ENCODE measurements around the gene PRDM7. TPM values are rescaled to one million over a fixed set of nuclear protein-coding genes. Genes with fewer than 3 reads are reported as not detected.

PRDM7 gene
- polyA plus RNA-seq, 1 experiment = not detected

GRCh38 chr16:90053902-90054500 is 23.1 kb downstream of the PRDM7 start:
- CTCF ChIA-PET = interaction anchor here (1.6 kb wide), 1 partner anchor 17 kb away, joined by 4 read pairs; no protein-coding TSS in a partner anchor
- no peaks in the 10 kb centered on the region for H3K36me3 ChIP-seq (ENCODE audit: control insufficient read depth, insufficient read depth, low read length)
- TF ChIP-seq, protein P1, sequence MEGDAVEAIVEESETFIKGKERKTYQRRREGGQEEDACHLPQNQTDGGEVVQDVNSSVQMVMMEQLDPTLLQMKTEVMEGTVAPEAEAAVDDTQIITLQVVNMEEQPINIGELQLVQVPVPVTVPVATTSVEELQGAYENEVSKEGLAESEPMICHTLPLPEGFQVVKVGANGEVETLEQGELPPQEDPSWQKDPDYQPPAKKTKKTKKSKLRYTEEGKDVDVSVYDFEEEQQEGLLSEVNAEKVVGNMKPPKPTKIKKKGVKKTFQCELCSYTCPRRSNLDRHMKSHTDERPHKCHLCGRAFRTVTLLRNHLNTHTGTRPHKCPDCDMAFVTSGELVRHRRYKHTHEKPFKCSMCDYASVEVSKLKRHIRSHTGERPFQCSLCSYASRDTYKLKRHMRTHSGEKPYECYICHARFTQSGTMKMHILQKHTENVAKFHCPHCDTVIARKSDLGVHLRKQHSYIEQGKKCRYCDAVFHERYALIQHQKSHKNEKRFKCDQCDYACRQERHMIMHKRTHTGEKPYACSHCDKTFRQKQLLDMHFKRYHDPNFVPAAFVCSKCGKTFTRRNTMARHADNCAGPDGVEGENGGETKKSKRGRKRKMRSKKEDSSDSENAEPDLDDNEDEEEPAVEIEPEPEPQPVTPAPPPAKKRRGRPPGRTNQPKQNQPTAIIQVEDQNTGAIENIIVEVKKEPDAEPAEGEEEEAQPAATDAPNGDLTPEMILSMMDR (IDR thresholded peaks at IDR 0.05; ENCODE audit: insufficient read depth, low read depth, low read length) = no peak

GRCh38 chr16:90050969-90051368 is 26.2 kb downstream of the PRDM7 start:
- Histone ChIP-seq H3K27me3 (ENCODE audit: control insufficient read depth, insufficient read depth, low read length) (no peaks in the 10 kb centered on the region), H3K4me3 (ENCODE audit: low read depth, low read length) (no peak overlapping the region), H3K36me3 (ENCODE audit: control insufficient read depth, insufficient read depth, low read length) (no peaks in the 10 kb centered on the region)
- TF ChIP-seq, protein P1 (IDR thresholded peaks at IDR 0.05; ENCODE audit: insufficient read depth, low read depth, low read length) = no peak
- no peak for DNase-seq (ENCODE audit: low read depth)
- CTCF ChIA-PET = no interaction called here
- POLR2A ChIA-PET = no interaction called here

More at GRCh38 chr16:90053902-90054500, 23.1 kb downstream of the PRDM7 start:
- POLR2A ChIA-PET = no interaction called here
- H3K4me3 ChIP-seq (ENCODE audit: low read depth, low read length) = no peak overlapping the region
- no peak for DNase-seq (ENCODE audit: low read depth)
- H3K27me3 ChIP-seq (ENCODE audit: control insufficient read depth, insufficient read depth, low read length) = no peaks in the 10 kb centered on the region

DNA sequence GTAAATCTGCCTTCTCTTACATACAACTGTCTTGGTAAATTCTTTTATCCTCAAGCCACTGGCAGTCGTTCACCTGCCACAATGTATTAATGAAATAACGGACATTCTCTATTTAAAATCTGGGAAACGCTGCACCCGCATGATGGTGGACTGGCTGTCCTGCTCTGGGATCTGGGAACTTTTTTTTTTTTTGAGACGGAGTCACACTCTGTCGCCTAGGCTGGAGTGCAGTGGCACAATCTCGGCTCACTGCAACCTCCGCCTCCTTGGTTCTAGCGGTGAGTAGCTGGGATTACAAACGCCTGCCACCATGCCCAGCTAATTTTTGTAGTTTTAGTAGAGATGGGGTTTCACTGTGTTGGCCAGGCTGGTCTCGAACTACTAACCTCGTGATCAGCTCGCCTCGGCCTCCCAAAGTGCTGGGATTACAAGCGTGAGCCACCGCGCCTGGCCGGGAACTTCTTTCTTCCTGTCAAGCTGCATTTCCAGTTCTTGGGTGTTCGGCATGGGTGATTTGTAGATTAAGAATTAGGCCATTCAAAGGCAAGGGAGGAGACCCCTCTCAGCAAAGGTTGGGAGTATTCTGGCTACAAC is 28.3 kb downstream of the PRDM7 start:
- ChIA-PET POLR2A (no interaction called here), CTCF (interaction anchor here (1.9 kb wide), 1 partner anchor 33 kb away, joined by 7 read pairs; no protein-coding TSS in a partner anchor)
- Histone ChIP-seq H3K27me3 (ENCODE audit: control insufficient read depth, insufficient read depth, low read length) (no peaks in the 10 kb centered on the region), H3K36me3 (ENCODE audit: control insufficient read depth, insufficient read depth, low read length) (no peaks in the 10 kb centered on the region), H3K4me3 (ENCODE audit: low read depth, low read length) (no peak overlapping the region)
- TF ChIP-seq, protein P1 (IDR thresholded peaks at IDR 0.05; ENCODE audit: insufficient read depth, low read depth, low read length) = no peak
- no peak for DNase-seq (ENCODE audit: low read depth)

GRCh38 chr16:90048347-90048722 is 28.8 kb downstream of the PRDM7 start:
- no peak overlapping the region for H3K4me3 ChIP-seq (ENCODE audit: low read depth, low read length)
- peaks cover 2% of the 10 kb centered on the region for H3K36me3 ChIP-seq (ENCODE audit: control insufficient read depth, insufficient read depth, low read length)
- no peak for DNase-seq (ENCODE audit: low read depth)
- ChIA-PET POLR2A (no interaction called here), CTCF (interaction anchor here (0.6 to 1.9 kb wide), 2 partner anchors 30 to 33 kb away, joined by 3 to 7 read pairs; no protein-coding TSS in a partner anchor)
- no peaks in the 10 kb centered on the region for H3K27me3 ChIP-seq (ENCODE audit: control insufficient read depth, insufficient read depth, low read length)
- TF ChIP-seq, protein P1 (IDR thresholded peaks at IDR 0.05; ENCODE audit: insufficient read depth, low read depth, low read length) = no peak

- ChIA-PET POLR2A (no interaction called here), CTCF (interaction anchor here (0.6 to 1.9 kb wide), 2 partner anchors 30 to 34 kb away, joined by 3 to 7 read pairs; no protein-coding TSS in a partner anchor)
- Histone ChIP-seq H3K36me3 (ENCODE audit: control insufficient read depth, insufficient read depth, low read length) (peaks cover 4% of the 10 kb centered on the region), H3K4me3 (ENCODE audit: low read depth, low read length) (peak overlapping the region; percentile 26), H3K27me3 (ENCODE audit: control insufficient read depth, insufficient read depth, low read length) (no peaks in the 10 kb centered on the region)
- no peak for DNase-seq (ENCODE audit: low read depth)
- TF ChIP-seq, protein P1 (IDR thresholded peaks at IDR 0.05; ENCODE audit: insufficient read depth, low read depth, low read length) = no peak
These were observed 29.3 kb downstream of the PRDM7 start for GRCh38 chr16:90047714-90048346.

All from BJ (cell line).